ENCODE data around the gene RAMAC.
"Not testable (repeated sequence)": the region's sequence is repeated elsewhere in the genome, so short reads cannot be mapped to it uniquely, and the experiment has no call there.

Gene RAMAC

DNA sequence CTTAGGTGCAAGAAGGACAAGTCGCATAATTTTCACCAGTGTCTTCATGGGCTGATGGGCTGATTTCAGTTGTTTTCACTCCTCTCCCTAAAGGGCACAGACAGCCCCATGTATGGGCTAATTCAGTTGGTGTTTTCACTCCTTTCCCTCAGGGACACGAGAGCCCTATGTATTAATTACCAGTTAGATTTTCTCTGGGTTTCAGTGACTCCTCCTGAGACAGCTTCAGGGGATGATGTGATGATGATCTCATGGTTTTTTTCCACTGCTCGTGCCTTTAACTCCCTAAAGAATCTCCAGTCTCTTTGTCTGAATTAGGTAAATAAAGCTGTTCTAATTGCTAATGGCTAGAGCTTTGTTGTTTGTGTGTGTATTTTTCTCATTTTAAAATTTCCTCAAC lies 9.9 kb downstream of the RAMAC start:
- Histone ChIP-seq H3K27ac (ENCODE audit: low read length) (no peak overlapping the region), H3K4me1 (ENCODE audit: control insufficient read depth, low read depth, low read length) (no peaks in the 10 kb centered on the region), H3K27me3 (ENCODE audit: control insufficient read depth, insufficient read depth, low read length) (no peaks in the 10 kb centered on the region), H3K36me3 (ENCODE audit: control insufficient read depth, low read depth, low read length) (no peaks in the 10 kb centered on the region), H3K9ac (ENCODE audit: low read length) (no peak overlapping the region), H3K4me3 (ENCODE audit: low read length) (no peak overlapping the region), H3K9me3 (ENCODE audit: control insufficient read depth, low read depth, low read length) (no peaks in the 10 kb centered on the region)

- H3K36me3 ChIP-seq (ENCODE audit: control insufficient read depth, low read depth, low read length) = no peaks in the 10 kb centered on the region
- H3K4me1 ChIP-seq (ENCODE audit: control insufficient read depth, low read depth, low read length) = no peaks in the 10 kb centered on the region
- H3K9ac ChIP-seq (ENCODE audit: low read length) = no peak overlapping the region
- no peaks in the 10 kb centered on the region for H3K27me3 ChIP-seq (ENCODE audit: control insufficient read depth, insufficient read depth, low read length)
- H3K4me3 ChIP-seq (ENCODE audit: low read length) = no peak overlapping the region
- H3K27ac ChIP-seq (ENCODE audit: low read length) = no peak overlapping the region
- no peaks in the 10 kb centered on the region for H3K9me3 ChIP-seq (ENCODE audit: control insufficient read depth, low read depth, low read length)
Measured at GRCh38 chr15:82999426-82999825, 13.4 kb downstream of the RAMAC start.

DNA sequence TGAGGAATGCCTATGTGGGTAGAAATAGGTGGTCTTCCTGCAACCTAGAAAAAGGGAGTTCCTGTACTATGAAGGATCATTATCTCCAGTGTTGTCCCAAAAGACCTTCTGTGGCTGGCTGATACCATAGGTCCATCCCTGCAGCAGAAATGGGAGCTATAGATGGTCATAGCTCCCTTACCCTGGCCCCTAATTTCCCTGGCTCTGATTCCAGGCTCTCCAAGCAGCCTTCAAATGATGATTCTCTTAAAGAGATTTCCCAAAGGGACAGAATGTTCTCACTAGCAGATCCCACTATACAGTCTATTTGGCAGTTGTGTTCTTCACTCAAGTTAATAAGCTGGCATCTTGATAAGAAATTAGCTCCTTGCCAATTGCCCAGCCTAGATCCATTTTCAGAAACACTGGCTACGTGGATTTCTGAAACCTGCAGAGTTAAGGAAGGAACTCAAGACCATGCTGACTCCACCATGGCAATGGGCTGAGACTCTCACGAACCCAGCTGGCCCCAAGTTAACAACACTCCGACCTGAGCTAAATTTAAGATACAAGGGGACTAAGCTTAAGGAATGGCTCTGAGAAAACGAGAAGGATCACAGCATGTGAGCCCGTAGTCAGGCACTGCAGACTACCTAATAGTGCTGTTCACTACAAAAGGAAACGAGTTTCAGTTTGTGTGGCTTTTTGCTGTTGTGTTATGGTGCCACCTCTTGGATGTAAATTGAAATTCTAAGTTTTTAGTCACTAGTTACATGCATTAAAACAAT lies 14.1 kb downstream of the RAMAC start:
- Histone ChIP-seq H3K27ac (ENCODE audit: low read length) (no peak overlapping the region), H3K4me3 (ENCODE audit: low read length) (no peak overlapping the region), H3K9ac (ENCODE audit: low read length) (no peak overlapping the region), H3K27me3 (ENCODE audit: control insufficient read depth, insufficient read depth, low read length) (no peaks in the 10 kb centered on the region), H3K36me3 (ENCODE audit: control insufficient read depth, low read depth, low read length) (peaks cover 3% of the 10 kb centered on the region), H3K4me1 (ENCODE audit: control insufficient read depth, low read depth, low read length) (no peaks in the 10 kb centered on the region), H3K9me3 (ENCODE audit: control insufficient read depth, low read depth, low read length) (no peaks in the 10 kb centered on the region)

GRCh38 chr15:83000672-83001031 lies 14.6 kb downstream of the RAMAC start:
- not testable (repeated sequence) for H3K36me3 ChIP-seq (ENCODE audit: control insufficient read depth, low read depth, low read length); H3K4me3 ChIP-seq (ENCODE audit: low read length); H3K4me1 ChIP-seq (ENCODE audit: control insufficient read depth, low read depth, low read length); H3K27ac ChIP-seq (ENCODE audit: low read length); H3K9me3 ChIP-seq (ENCODE audit: control insufficient read depth, low read depth, low read length); H3K27me3 ChIP-seq (ENCODE audit: control insufficient read depth, insufficient read depth, low read length); H3K9ac ChIP-seq (ENCODE audit: low read length)

DNA sequence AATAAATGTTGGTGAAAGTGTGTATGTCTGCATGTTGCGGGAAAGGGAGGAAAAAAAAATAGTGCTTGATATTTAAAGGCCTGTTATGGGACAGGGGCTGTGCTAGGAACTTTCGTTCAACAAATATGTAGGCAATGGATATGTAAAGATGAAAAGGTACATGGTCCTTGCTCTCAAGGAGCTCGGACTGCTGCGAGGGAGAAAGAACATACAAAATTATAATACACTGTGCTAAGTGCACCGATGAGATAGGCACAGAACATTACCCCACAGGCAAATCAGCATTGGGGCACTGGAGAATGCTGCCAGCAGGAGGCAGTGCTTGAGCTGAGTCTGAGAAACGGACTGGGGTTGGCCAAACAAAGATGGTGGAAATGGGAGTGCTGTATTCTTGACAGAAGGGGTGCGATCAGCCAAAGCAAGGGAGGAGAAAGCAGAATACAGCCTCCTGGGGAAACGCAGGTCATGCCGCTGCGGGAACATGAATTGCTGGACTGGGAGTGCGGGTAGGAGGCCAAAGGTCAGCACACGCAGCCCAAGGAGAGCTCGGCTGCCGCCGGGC lies 24.8 kb downstream of the RAMAC start:
- Histone ChIP-seq H3K36me3 (ENCODE audit: control insufficient read depth, low read depth, low read length) (peaks cover 19% of the 10 kb centered on the region), H3K27me3 (ENCODE audit: control insufficient read depth, insufficient read depth, low read length) (no peaks in the 10 kb centered on the region), H3K27ac (ENCODE audit: low read length) (peak overlapping the region; percentile 67), H3K4me3 (ENCODE audit: low read length) (peak overlapping the region; percentile 89), H3K9ac (ENCODE audit: low read length) (peak overlapping the region; percentile 93), H3K9me3 (ENCODE audit: control insufficient read depth, low read depth, low read length) (no peaks in the 10 kb centered on the region), H3K4me1 (ENCODE audit: control insufficient read depth, low read depth, low read length) (peaks cover 18% of the 10 kb centered on the region)

DNA sequence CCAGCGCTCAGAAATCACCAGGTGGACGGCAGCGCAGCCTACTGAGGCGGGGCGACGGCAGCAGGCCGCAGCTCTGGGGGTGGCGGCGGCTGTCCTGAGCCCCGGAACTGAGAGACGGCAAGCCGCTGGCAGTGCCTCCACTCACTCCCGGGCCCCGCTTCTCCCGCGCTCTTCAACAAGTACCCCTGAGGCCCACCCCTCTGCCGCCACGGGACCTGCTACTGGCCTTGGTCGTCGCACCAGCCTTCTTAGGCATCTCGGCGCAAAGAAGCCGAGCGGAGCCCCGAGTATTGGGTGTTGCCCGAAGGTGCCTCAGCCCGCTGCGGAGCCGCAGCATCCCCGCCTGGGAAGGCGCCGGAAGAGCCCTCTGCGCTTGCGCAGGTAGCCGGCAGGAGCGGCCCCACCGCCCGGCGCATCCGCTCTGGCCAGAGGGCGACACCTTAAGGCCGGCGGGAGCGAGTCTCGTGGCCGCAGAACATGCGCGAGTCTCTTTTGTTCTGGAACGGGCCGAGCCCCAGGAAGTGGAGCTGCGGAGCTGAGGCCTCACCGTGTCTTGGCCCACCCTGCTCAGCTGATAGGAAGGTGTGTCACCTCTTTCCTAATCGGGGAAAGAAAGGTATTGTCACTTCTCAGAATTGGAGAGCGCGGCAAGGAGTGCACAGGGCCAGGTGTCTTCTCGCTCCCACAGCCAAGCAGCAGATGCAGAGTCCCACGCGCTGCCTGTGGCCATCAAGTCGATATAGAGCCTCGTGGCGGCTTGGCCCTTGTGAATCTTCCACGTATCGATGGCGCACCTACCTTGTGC lies 25.5 kb downstream of the RAMAC start, which contains the start of gene C15orf40:
Gene C15orf40, minus strand, starts transcription at position 369 of the 805 bp plus-strand sequence. Its CDS starts 32 bp downstream, at position 337.
- H3K4me1 ChIP-seq (ENCODE audit: control insufficient read depth, low read depth, low read length) = peaks cover 18% of the 10 kb centered on the region
- no peaks in the 10 kb centered on the region for H3K27me3 ChIP-seq (ENCODE audit: control insufficient read depth, insufficient read depth, low read length)
- H3K4me3 ChIP-seq (ENCODE audit: low read length) = peak within 1 kb of the TSS; percentile 89
- peaks cover 19% of the 10 kb centered on the region for H3K36me3 ChIP-seq (ENCODE audit: control insufficient read depth, low read depth, low read length)
- H3K9me3 ChIP-seq (ENCODE audit: control insufficient read depth, low read depth, low read length) = no peaks in the 10 kb centered on the region
- peak within 1 kb of the TSS; percentile 88 for H3K27ac ChIP-seq (ENCODE audit: low read length)
- H3K9ac ChIP-seq (ENCODE audit: low read length) = peak within 1 kb of the TSS; percentile 93

DNA sequence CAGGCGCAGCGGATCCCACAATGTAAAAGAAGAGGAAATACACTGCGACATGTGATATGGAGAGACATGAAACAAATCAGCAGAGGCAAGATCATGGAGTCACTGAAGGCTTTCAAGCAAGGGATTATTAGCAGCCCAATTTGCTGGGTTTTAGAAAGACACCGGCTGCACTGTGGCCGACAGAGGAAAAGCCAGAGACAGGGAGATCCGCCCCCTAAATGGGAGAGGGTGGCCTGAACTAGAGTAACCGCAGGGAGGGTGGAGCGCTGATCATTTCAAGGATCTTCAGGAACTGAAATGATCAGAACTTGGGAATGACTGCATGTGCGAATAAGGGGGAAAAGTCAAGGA lies 26.0 kb downstream of the RAMAC start:
- H3K4me3 ChIP-seq (ENCODE audit: low read length) = peak overlapping the region; percentile 89
- peak overlapping the region; percentile 93 for H3K9ac ChIP-seq (ENCODE audit: low read length)
- H3K27ac ChIP-seq (ENCODE audit: low read length) = peak overlapping the region; percentile 88
- peaks cover 18% of the 10 kb centered on the region for H3K4me1 ChIP-seq (ENCODE audit: control insufficient read depth, low read depth, low read length)
- H3K9me3 ChIP-seq (ENCODE audit: control insufficient read depth, low read depth, low read length) = no peaks in the 10 kb centered on the region
- H3K27me3 ChIP-seq (ENCODE audit: control insufficient read depth, insufficient read depth, low read length) = no peaks in the 10 kb centered on the region
- H3K36me3 ChIP-seq (ENCODE audit: control insufficient read depth, low read depth, low read length) = peaks cover 19% of the 10 kb centered on the region

DNA sequence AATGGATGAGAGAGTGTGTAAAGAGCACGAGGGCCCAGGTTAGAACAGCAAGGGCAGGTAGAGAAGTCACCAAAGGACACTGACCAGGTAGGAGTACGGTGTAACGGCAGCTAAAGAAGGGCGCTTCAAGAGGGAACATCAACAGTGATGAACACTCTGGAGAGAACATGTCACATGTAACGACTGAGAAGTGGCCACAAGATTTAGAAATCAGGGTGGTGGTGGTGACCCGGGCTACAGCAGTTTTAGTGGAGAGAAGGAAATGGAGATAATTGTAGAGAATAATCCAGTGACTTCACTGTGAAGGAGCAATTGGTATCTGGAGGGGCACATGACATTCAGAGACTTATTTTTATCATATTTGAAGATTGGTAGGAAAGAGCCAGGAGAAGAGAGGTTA lies 26.6 kb downstream of the RAMAC start:
- Histone ChIP-seq H3K4me3 (ENCODE audit: low read length) (peak overlapping the region; percentile 89), H3K9me3 (ENCODE audit: control insufficient read depth, low read depth, low read length) (no peaks in the 10 kb centered on the region), H3K27me3 (ENCODE audit: control insufficient read depth, insufficient read depth, low read length) (no peaks in the 10 kb centered on the region), H3K36me3 (ENCODE audit: control insufficient read depth, low read depth, low read length) (peaks cover 23% of the 10 kb centered on the region), H3K27ac (ENCODE audit: low read length) (no peak overlapping the region), H3K4me1 (ENCODE audit: control insufficient read depth, low read depth, low read length) (peaks cover 18% of the 10 kb centered on the region), H3K9ac (ENCODE audit: low read length) (peak overlapping the region; percentile 93)

GRCh38 chr15:83014205-83014653 lies 28.2 kb downstream of the RAMAC start:
- Histone ChIP-seq H3K9ac (ENCODE audit: low read length) (no peak overlapping the region), H3K36me3 (ENCODE audit: control insufficient read depth, low read depth, low read length) (peaks cover 19% of the 10 kb centered on the region), H3K4me1 (ENCODE audit: control insufficient read depth, low read depth, low read length) (peaks cover 18% of the 10 kb centered on the region), H3K4me3 (ENCODE audit: low read length) (no peak overlapping the region), H3K9me3 (ENCODE audit: control insufficient read depth, low read depth, low read length) (no peaks in the 10 kb centered on the region), H3K27ac (ENCODE audit: low read length) (no peak overlapping the region), H3K27me3 (ENCODE audit: control insufficient read depth, insufficient read depth, low read length) (no peaks in the 10 kb centered on the region)

DNA sequence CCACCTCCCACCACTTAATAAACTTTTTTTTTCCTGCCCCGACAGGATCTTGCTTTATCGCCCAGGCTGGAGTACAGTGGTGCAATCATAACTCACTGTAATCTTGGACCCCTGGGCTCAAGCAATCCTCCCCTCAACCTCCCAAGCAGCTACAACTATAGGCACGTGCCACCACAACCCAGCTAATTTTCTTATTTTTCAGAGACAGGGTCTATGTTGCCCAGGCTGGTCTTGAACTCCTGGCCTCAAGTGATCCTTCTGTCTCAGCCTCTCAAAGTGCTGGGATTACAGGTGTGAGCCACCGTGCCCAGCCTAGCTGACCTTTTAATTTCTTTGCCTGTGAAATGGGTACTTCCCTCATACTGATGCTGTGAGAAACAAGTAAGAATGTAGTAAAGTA lies 29.4 kb downstream of the RAMAC start:
- peaks cover 22% of the 10 kb centered on the region for H3K36me3 ChIP-seq (ENCODE audit: control insufficient read depth, low read depth, low read length)
- H3K9ac ChIP-seq (ENCODE audit: low read length) = no peak overlapping the region
- H3K4me3 ChIP-seq (ENCODE audit: low read length) = no peak overlapping the region
- H3K27me3 ChIP-seq (ENCODE audit: control insufficient read depth, insufficient read depth, low read length) = no peaks in the 10 kb centered on the region
- H3K9me3 ChIP-seq (ENCODE audit: control insufficient read depth, low read depth, low read length) = no peaks in the 10 kb centered on the region
- no peak overlapping the region for H3K27ac ChIP-seq (ENCODE audit: low read length)
- peaks cover 13% of the 10 kb centered on the region for H3K4me1 ChIP-seq (ENCODE audit: control insufficient read depth, low read depth, low read length)

- H3K9ac ChIP-seq (ENCODE audit: low read length) = no peak overlapping the region
- no peak overlapping the region for H3K27ac ChIP-seq (ENCODE audit: low read length)
- peaks cover 6% of the 10 kb centered on the region for H3K4me1 ChIP-seq (ENCODE audit: control insufficient read depth, low read depth, low read length)
- H3K27me3 ChIP-seq (ENCODE audit: control insufficient read depth, insufficient read depth, low read length) = no peaks in the 10 kb centered on the region
- no peak overlapping the region for H3K4me3 ChIP-seq (ENCODE audit: low read length)
- H3K36me3 ChIP-seq (ENCODE audit: control insufficient read depth, low read depth, low read length) = peaks cover 28% of the 10 kb centered on the region
- H3K9me3 ChIP-seq (ENCODE audit: control insufficient read depth, low read depth, low read length) = no peaks in the 10 kb centered on the region
Measured at GRCh38 chr15:83016906-83017305, 30.9 kb downstream of the RAMAC start.

All from iPS-18a (cell line).